GM21526 (cell line): ENCODE results near the gene UBE3A.
"Not testable (repeated sequence)": the region's sequence is repeated elsewhere in the genome, so short reads cannot be mapped to it uniquely, and the experiment has no call there.

Source experiments
- ATAC-seq: cut with Tn5 transposase; IDR thresholded peaks from one replicate; pipeline ENCODE4 v1.9.1; 2021; ENCODE audit warnings: moderate library complexity; ENCODE audit not compliant: unreplicated experiment, low FRiP score

The UBE3A gene

DNA sequence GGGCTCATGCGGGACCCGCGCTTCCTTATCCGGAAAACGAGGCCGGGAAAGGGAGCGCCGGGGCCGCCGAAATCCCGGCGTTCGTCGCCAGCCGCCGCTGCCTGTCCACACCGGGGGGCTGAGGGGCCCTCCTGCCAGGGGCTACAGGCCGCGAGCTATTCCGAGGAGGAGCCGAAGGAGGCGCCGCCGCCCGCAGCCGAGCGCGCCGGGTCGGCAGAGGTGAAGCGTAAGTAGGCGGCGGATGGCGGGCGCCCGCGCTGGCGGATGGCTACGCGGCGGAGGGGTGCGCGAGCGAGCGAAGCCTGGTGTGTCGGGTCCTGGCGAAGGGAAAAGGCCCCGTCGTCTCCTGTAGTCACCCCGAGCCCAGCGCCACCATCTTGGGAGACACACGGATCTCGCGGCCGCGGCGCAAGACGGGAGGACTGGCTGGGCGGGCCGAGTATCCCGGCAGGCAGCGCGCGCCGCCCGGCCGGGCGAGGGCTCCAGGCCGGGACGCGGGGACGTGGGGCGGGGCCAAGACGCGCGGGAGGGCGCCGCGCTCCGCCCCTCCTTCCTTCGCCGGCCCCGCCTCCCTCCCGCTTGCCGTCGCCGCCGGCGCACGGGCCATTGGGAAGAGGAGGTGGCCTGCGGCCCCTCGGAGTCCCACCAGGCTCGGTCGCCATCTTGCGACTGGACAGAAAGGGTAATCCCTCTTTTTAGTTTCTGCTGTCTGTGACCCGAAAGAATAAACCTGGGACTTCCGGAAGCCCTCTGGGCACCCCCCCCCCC is at the start of gene UBE3A:
TSS of gene UBE3A (minus strand) at position 424 of the 768 bp plus-strand sequence. CDS start 29,917 bp downstream, outside the sequence.
- peak; percentile 88 for ATAC-seq

DNA sequence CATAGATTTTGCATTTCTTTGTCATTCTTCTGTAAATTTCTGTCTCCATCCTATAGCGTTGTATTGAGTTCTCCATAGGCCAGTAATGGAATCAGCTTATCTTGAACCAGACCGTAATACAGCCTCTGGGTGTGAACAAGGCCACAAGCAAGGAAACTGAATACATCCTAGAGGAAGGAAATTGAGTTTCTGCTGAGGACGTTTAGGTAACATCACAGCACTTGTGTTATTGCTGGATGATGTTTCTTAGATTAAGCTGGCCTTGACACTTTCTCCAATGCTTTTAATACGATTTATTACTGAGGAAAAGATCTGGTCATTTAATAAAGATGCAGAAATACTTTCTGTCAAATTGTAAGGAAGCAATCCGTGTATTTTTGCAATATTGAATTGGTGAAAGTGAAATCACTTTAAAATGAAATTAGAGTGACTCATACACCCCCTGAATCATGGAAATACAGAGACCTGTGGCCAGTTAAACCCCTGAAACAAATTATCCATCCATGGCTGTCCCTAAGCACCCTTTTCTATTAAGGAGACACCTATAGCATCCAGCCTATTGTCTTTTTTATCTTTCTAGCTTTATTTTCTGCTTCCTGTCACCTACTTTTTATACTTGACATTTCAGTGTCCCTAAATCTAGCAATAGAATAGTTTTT is 48.5 kb upstream of the UBE3A start:
- no peak for ATAC-seq

DNA sequence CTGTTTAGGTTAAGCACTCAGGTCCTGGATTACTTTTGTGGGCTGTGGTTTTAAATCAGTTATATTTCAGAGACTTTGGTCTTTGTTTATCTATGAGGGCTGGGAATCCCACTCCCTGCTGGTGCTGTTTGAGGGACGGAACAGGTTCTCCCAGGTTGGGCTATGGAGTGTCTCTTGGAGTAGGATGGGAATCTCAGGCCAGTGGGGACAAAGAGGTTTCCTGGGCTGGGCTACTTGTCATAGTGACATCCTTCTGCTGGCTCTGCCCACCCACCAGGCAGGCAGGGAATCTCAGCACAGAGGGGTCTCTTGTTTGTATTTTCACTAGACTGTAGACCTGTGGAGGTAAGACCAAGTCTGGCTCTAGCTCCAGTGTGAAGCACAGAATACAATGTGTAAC is 47.2 kb upstream of the UBE3A start:
- no peak for ATAC-seq

DNA sequence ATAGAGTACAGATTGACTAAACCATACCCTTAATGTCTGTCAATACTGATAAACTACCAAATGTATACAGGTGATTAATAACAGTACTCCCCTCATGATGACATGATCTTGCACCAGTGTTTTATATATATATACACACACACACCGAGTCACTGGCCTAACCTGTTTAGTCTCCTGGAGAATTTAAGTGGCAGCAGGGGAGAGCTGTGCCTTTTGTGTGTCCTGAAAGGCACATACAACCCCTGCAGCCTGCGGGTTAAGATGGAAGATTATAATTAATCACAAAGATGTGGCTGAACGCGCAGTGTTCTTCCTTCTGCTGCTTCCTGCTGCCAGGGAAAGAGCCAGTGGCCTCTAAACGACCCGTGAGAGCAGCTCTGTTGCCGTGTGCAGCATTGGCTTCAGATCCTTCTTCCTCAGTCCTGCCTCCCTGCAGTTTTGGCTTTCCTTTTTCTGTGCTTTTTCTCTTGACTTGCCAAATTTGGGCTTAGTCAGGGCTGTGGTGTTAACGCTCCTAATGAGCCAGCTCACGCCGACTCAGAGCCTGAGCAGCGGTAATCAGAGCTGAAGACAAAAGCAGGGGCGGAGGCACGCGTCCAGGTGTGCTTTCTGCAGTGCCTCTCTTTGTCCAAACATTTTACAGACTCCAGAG is 42.5 kb upstream of the UBE3A start:
- no peak for ATAC-seq

DNA sequence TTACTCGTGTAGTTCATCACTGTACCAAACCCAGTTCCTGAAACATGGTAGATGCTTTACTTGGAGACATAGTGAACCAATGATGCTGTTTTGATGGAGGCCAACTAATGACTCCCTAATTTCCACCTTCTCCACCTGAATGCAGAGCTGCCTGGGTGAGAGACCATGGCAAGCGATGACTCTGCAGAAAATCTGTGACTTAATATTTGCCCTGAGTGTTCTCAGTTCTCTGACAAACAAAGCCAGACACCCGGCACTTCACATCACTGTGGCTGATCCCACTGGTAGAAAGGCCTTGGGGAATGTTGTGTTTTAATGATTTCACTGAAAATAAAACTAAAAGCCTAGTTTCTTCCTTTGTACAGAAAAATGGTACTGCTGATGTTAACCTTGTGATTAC is 39.5 kb upstream of the UBE3A start:
- ATAC-seq: no peak

DNA sequence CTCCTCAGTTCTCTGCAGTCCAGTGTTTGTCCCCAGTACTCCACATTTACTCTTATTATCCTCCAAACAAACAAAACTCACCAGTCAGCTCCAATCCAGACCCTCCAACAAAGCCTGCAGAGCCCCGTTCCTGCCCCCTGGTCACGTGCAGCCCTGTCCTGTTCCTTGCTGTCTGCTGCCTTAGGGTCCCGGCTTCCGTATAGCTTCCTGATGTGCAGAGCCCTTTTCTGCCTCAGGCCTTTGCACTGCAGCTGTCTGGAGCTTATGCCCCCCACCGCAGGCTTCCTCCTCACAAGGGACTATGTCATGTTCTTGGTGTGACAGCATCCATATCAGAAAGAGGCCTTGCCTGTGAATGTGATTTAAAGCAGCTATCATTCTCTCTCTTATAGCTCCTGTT is 39.0 kb upstream of the UBE3A start:
- ATAC-seq: no peak

DNA sequence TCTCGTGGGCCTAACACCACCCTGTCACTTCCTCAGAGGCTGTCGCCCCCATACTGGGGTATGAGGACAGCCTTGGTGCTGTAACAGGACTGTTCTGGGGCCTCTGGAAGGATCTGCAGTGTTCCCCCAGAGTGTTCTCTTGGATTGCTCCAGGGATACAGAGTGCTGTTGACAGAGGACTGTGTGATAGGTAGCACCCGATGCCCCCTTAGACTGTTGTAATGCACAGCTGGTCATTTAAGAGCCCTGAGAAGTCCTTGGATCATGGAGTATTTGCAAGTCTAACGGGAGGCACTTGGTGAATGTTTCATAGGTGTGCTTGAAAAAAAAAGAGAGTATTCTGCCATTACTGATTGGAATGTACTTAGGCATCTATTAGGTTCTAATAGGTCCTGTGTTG is 35.4 kb upstream of the UBE3A start:
- ATAC-seq: no peak

DNA sequence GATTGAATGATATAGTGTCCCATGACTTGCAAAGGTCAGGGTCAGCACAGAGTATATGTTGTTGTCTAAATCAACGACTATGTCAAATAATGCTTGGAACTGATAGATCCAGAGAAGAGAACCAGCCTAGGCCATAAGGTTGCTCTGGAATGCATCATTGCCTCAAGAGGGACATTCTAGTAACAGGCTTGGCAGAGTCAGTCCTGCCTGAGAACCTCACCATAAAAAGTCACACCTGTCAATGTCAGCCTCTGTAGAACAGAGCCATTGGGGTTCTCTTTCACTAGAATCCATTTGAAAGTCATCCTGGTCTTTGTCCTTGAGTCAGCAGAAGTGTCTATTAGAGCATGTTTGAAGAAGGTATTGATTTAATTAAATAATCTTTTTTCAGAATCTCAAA is 31.4 kb upstream of the UBE3A start:
- ATAC-seq: no peak

DNA sequence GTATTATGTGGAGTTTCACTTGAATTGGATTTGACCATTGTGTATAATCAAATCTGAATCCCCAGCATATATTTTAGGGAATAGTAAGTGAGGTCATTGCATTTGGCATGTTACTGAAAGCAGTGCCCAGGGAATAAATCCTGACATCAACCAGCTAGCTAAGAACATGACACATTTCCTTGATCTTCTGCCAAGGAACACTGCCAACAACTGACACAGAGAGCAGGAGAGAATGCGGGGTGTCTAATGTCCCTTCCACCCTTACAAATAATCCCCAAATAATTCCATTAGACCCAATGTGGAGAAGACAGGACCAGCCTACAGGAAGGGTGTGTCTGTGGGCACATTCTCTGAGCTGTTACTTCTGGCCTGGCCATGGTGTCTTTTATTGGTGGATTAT is 30.6 kb upstream of the UBE3A start:
- ATAC-seq: no peak

DNA sequence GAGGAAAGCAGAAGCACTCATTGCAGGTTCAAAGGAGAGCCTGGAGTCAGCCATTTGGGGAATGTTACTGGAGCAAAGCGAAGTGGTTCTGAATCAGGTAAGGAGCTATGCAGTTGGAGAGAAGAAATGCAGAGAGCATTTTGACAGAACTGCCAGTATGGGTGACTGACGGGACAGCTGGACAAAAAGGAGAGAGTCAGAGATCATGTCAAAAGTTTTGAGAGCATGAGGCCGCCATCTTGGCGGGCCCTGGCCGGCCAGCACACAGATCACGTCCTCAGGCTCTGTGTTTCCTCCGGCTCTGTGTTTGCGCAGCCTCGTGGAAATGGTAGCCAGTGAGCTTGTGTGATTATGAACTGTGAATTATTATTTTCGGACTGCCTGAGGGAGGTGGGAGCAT is 29.8 kb upstream of the UBE3A start:
- no peak for ATAC-seq

DNA sequence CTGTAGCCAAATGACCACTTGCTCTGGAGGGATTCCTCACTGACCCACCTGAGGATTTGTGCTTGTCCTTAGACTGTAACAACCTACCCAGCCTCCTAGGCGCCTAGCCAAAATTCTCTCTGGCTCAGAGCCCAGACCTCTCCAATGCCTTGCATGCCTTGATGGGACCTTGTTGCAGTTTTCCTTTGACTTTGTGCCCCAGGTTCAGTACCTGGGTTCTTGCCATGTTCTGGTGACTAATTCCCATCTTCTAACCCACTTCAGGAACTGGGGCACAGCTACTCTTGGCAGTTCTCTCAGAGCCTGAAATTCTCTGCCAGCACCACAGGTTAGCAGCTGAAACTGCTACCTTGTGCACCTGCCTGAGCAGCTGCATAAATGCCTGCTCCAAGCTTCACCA is 27.0 kb upstream of the UBE3A start:
- no peak for ATAC-seq

DNA sequence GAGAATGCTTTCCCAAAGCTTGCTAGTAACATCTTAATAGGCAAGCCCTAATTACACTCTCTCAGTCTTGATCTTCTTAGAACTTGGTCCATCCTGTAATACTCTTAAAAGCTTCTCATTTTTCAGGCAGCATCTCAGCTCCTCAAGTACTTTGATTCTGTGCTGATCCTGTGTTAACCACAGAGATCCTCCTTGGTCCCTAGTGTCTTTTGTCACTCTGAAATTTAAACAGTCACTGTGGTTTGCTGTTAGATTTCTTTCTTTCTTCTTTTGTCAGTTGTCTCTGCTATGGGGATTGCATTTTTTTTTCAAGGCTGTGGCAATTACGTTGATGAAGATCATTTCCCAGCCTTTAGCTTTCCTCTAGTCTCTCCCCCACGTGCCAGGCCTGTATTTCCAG is 26.0 kb upstream of the UBE3A start:
- no peak for ATAC-seq

DNA sequence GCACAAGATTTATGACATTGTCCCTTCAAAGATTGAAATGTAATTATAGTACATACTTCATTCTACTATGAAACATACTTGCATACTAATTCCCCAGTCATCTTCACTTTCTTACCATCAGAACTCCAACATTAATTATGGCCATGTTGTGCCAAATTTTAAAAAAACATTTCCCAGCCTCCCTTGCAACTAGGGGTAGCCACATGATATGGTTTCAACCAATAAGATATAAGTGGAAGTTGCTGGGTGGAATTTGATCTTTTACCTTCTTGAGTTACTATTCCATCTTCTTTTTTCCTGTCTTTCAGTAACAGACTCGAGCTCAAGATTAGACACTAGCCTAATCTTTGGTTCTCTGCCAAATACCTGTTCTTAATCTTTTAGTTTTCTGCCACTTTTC is 25.6 kb upstream of the UBE3A start:
- ATAC-seq: no peak

DNA sequence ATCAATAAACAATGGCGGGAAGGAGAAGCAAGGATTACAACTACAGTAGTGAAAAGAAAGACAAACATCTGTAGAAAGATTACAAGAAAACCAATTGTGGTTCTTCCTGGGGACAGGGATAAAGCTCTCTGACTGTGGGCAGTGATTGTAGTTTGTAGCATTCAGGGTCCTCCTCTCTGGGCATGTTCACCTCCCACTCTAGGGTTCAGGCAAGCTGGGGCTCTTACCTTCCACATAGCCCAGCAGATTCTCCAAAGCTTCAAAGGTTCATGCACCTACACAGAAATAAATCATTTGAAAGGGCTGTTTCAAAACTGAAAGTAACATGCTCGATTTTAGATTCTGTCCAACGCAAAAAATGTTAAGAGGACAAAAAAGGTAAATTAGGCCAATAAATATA is 17.4 kb upstream of the UBE3A start:
- no peak for ATAC-seq

DNA sequence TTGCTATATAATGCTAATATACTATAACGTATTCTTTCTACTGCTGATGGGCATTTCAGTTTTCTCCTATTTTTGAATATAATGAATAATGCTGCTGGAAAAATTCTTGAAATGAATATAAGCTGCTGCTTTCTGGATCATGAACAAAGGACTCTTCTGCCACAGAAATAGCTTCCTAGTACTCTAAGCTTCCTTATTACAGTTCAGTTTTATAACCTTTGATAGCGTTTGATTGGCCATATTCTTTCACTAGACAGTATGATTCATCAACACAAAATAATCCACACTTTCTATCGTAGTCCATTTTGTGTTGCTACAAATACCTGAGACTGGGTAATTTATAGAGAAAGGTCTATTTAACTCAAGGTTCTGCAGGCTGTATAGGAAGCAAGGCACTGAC is 16.4 kb upstream of the UBE3A start:
- no peak for ATAC-seq

DNA sequence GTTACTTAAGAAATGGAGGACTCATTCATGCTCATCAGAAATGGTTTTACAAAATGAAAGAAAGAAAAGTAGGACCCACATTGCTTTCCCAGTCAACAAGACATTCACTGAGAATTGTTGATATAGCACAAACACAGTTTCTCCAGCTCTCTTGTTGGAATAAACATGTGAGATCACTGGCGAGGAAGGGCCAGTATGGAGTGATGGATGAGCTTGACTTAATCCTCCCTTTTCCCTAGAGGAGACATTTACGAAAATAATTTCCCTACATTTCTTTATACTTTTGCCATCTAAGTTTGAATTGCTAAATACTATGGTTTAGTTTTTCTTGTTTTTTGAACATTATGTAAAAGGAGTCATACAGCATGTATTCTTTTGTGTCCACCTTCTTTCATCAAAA is 15.9 kb upstream of the UBE3A start:
- ATAC-seq: no peak

DNA sequence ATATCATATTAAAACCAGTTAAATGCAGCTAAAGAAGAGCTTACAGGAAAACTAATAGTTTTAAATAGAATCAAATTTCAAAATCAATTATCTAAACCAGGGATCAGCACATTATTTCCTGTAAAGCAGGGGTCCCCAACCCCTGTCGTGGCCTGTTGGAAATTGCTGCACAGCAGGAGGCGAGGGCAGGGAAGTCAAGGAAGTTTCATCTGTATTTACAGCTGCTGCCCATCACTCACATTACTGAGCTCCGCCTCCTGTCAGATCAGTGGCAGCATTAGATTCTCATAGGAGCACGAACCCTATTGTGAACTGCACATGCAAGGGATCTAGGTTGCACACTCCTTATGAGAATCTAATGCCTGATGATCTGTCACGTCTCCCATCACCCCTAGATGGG is 14.4 kb upstream of the UBE3A start:
- ATAC-seq: not testable (repeated sequence)

DNA sequence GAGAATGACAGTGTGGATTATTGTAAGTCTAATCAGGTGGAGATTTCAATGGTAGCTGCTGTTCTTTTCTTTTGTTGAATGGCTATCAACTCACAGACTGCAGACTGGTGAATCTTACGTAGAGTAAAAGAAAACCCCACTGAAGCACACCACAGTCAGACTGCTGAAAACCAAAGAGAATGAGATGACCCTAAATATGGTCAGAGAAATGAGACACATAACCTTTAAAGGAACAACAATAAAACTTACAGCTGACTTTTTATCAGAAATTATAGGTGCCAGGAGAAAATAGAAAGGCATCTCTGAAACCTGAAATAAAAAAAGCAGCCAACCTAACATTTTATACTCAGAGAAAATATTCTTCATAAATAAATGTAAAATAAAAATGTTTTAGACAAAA is 12.7 kb upstream of the UBE3A start:
- no peak for ATAC-seq

DNA sequence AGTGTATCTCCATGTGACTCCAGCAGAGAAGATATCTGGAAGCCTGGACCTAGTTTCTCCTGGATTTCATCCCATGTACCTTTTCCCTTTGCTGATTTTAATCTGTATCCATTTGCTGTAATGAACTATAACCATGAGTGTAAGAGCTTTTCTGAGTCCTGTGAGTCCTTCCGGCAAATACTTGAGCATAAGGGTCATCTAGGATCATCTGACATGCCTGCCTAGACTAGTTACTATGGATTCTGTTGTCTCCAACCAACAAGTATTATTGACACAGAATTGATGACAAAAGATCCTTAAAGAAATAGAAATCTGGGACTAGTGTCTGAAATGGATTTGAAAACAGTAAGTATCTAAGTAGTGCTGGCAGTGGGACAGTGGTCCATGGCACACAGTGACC is 11.3 kb upstream of the UBE3A start:
- ATAC-seq: no peak

DNA sequence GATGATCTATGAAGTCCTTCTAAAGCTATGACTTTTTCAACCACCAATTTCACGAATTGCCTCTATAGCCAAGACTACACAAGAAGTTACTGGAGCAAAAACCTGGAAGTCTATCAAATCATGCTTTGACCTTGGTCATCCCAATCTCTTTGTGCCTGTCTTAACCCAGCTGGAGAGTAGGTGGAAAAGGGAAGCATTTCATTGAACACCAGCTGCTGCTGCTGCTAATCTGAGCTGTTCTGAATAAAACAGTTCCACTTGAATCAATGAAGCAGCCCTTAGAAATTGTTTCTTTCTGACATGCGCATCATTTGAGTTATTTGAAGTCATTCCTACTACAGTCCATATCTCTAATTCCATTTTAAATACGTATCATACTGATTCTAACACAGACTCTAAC is 7.3 kb upstream of the UBE3A start:
- no peak for ATAC-seq

DNA sequence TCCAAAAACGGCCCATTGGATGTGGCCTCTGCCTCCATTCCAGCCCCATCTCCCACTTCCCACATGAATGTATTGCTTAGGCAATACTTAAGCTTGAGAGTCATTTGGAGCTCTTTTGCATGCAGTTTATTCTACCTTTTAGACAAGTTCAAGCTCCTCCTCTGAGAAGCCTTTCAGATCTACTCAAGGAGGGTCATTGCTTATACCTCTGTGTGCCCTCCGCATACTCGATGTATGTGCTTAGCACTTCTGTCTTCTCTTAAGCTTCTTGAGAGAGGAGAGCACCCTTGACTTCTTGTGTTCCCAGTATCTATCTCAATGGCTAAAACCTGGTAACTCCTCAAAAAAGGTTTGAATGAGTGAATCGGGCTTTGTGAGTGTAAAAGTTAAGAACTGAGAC is 6.6 kb upstream of the UBE3A start:
- ATAC-seq: no peak

DNA sequence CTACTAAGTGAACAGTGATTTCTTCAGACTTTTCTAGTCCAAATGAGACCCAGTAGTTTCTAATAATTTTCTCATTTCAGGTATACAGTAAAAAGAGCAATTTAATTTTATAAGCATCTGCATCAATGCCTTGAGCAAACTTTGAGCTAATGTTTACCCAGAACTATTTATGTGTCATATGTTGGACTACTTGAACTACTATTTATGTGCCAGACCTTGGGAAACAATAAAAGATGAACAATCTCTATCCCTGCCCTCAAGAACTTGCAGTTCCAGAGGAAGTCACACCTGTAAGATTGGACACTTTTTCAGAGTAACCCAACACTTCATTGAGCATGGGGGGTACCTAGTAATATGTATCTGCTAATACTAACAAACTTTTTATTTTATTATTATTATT is 2.3 kb upstream of the UBE3A start:
- ATAC-seq: no peak
